ENCODE data around the gene STAT5A.

STAT5A gene

DNA sequence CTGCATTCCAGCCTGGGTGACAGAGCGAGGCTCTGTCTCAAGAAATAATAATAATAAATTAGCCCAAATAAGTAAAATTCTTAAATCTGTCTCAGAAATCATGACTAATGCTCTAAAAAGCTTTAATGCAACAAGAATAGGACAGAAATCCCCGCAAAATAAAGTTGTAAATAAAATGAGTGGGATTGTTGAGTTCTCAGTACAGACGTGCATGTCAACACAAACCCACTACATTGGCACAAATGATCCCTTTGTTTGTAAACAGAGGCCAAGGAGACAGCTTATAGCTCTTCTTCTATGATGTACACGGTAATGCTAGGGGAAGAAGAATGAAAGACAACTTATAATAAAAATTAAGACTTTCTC is 18.1 kb upstream of the STAT5A start:
- no peak for DNase-seq

- no peak for DNase-seq
Measured at GRCh38 chr17:42270596-42270995, 17.7 kb upstream of the STAT5A start.

GRCh38 chr17:42271006-42271778 is 17.1 kb upstream of the STAT5A start:
- DNase-seq, result no peak

DNA sequence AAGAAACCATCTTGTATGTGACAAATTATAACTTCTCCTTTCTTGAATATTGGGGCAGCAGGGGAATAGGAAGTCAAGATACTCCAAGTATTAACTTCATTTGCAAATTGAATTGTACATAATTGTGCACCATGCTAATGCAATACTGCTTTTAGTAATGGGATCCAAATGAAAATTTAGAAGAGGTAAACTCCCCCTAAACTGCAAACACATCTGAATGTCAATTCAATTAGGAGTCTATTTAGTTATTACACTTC is 16.6 kb upstream of the STAT5A start:
- no peak for DNase-seq

GRCh38 chr17:42272162-42272907 is 16.0 kb upstream of the STAT5A start:
- no peak for DNase-seq

DNA sequence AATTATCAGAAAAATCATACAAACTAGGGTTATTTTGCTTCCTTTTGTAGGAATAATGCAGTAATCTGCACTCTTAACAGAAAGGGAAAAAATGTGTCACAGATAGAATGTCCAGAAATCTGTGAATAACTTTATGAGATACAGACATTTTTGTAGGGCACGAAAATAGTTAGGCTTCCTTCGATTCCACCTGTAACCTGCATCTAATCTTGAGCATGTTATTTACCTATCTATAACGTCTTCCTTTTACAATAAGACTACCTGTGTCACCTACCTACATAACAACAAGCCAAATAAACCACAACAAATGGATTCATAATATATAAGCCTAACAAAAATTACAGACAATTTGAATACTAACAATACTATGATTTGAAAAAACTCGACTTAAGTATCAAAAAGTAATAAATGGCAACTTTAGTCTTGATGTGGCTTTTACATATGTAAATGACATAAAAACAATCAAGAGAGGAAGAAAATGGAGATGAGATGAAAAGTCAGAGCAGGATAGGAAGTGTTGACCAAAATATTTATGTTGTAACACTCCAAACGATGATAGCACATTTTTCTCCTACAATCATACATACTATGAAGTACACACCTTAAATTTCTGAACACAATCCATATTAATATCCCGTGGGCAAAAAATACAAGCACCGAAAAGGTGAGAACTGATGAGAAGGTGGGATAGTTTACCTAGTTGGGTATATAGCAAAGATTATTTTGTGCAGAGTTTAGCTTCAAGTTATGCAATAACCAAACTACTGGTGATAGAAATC is 14.6 kb upstream of the STAT5A start:
- no peak for DNase-seq

- no peak for DNase-seq
Measured at GRCh38 chr17:42274253-42274542, 14.1 kb upstream of the STAT5A start.

GRCh38 chr17:42274812-42275526 is 13.3 kb upstream of the STAT5A start:
- no peak for DNase-seq

GRCh38 chr17:42275527-42276358 is 12.6 kb upstream of the STAT5A start:
- no peak for DNase-seq

DNA sequence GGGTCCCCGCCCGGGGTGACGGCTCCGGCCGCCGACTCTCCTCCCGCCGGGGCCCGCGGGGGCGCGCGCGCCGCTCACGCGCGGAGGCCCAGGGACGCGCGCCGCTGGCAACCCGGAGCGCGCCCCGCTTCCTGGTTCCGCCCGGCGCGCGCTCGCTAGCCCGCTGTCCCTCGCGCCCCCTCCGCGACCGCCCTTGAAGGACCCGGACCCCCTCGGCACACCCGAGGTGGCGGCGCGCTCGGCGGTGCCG is 12.0 kb upstream of the STAT5A start, which contains the start of gene STAT5B:
TSS of gene STAT5B (minus strand) at position 33 of the 250 bp plus-strand sequence. CDS start 44,264 bp downstream, outside the sequence.
- DNase-seq, result no peak

- DNase-seq, result no peak
Measured at GRCh38 chr17:42276609-42277341, 11.5 kb upstream of the STAT5A start.

GRCh38 chr17:42277342-42277712 is 11.0 kb upstream of the STAT5A start:
- DNase-seq, result no peak

DNA sequence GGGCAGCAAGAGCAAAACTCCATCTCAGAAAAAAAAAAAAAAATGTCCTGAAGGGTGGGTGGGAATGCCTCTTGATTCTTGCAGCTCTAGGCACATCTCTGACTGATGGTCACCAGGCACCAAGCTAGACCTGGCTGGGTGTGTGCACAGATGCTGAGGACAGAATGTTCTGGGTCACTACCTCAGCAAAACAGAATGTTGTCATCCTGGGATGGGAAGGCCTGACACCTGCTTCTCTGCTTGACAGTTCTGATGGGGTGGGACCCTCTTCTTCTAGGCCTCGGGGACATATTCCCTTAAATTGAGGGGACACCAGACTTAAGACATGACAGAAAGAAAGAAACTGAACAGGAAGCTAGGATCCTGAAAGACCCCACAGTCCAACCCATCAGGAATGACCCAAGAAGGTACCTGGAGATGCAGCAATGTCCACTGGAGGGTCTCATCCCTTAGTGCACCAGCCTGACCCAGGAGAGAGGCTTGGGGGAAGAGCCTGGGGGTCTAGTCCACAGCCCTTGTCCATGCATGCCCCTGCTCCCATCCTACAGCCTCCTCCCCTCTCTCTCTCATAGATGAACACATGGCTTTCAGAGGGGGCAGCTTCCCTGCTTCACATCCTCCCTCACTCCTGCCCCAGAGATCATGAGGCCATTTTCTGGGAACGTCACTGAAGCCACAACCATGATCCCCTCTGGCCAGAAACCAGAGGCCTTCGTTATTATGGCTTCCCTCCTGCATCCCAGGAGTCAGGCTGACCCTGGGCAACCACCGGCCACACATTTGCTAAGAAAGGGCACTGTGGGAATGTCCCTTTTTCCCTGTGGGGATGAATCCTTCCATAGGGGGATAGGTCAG is 8.3 kb upstream of the STAT5A start:
- no peak for DNase-seq

DNA sequence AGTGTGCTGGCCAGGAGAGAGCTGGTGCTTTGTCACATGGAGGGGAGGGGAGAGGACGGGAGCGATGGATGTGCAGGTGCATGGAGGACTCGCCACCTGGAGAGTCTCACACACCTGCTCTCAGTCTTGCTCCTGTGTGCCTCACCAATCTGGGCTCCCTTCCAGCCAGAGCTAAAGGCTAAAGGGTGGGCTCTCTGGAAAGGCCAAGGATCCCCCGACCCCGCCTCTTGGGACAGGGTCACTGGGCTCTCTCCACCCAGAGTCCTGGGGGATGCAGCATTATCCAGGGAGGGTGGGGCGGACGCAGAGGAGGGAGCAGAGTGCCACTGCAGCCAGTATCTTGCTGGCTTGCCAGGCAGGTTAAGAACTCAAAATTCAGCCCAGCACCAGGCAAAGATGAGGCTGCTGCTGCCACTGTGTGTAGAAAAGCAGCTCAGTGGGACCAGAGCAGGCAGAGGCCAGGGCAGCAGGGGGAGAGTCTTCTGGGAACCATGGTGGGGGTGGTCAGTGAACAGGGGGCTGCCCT is 6.7 kb upstream of the STAT5A start:
- no peak for DNase-seq

GRCh38 chr17:42282478-42283080 is 5.7 kb upstream of the STAT5A start:
- DNase-seq, result no peak

GRCh38 chr17:42283241-42284023 is 4.9 kb upstream of the STAT5A start:
- no peak for DNase-seq

DNA sequence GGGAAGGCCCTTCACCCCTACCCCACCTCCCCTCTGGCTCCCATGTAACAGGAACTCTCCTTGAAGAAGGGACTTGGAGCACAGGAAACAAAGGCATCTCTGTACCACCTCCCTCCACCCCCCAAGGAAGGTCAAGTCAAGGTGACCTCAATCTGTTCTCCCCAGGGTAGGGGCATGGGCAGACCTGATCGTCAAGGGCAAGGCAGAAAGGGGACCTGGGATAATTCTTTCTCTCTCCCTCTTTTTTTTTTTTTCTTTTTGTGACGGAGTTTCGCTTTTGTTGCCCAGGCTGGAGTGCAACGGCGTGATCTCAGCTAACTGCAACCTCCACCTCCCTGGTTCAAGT is 4.3 kb upstream of the STAT5A start:
- DNase-seq, result no peak

DNA sequence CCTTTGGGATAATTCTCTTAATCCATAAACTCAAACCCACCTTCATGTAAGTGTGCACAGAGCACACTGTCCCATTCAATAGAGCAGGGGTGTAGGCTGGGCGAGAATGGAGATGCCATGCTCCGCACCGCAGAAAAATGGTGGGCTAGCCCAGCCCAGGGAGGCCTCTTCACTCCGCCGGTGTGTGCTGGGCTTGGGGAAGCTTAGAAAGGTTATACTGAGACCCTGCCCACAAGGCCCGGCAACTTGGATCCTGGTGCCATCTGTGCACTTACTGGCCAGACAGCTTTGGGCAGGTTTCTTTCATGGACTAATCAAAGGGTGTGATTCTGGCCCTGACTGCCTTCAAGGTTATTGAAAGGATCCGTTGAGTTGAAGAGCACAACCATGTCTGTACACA is 3.7 kb upstream of the STAT5A start:
- DNase-seq, result no peak

GRCh38 chr17:42285346-42286050 is 2.8 kb upstream of the STAT5A start:
- DNase-seq, result no peak
